Measurements from ENCODE around the gene APOBEC2.

APOBEC2 gene

DNA sequence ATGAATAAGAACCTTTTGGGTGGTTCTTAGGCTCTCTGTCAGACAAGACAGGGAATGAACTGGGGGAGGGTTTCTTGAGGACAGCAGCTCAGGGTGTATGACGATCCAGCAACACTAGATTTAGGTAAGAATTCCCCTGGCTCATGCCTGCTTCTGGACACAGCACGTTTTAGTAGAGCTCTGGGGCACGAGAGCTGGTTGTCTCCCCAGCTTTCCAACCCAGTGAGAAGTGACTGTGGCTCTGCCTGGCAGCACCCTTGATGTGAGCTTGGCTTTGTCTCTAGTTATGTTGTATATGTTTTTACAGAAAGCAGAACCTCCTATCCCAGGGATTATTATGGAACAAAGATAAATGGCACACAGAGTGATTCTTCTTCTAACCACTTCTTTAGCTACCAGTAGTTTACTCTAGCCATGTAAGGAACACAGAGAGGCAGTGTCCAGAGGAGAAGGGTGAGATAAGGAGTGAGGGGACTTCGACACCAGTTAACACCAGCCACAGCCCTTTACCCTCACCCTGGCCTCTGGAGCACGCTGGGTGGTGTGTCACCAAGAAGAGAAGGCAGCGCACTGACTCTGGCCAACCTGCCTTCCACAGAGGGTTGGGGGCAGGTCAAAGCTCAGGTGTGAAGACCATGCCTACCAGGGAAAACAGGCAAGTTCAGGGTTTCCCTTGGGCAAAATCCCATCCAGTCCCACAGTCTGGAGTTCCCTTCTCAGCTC lies 3.9 kb downstream of the APOBEC2 start:
- H3K4me3 ChIP-seq (IDR thresholded peaks at IDR 0.05; ENCODE audit: insufficient read depth, low read depth, low read length), result no peak overlapping the region
- no peaks in the 10 kb centered on the region for H3K36me3 ChIP-seq (ENCODE audit: insufficient read depth)
- H3K27ac ChIP-seq, result no peak overlapping the region
- H3K4me2 ChIP-seq, result no peak overlapping the region
- H3K9ac ChIP-seq, result no peak overlapping the region
- H2AFZ ChIP-seq (ENCODE audit: low read depth), result no peak overlapping the region
- TF ChIP-seq, protein P1, sequence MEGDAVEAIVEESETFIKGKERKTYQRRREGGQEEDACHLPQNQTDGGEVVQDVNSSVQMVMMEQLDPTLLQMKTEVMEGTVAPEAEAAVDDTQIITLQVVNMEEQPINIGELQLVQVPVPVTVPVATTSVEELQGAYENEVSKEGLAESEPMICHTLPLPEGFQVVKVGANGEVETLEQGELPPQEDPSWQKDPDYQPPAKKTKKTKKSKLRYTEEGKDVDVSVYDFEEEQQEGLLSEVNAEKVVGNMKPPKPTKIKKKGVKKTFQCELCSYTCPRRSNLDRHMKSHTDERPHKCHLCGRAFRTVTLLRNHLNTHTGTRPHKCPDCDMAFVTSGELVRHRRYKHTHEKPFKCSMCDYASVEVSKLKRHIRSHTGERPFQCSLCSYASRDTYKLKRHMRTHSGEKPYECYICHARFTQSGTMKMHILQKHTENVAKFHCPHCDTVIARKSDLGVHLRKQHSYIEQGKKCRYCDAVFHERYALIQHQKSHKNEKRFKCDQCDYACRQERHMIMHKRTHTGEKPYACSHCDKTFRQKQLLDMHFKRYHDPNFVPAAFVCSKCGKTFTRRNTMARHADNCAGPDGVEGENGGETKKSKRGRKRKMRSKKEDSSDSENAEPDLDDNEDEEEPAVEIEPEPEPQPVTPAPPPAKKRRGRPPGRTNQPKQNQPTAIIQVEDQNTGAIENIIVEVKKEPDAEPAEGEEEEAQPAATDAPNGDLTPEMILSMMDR (conservative IDR thresholded peaks at IDR 0.05; ENCODE audit: low read depth, low read length), result no peak
- no peaks in the 10 kb centered on the region for H4K20me1 ChIP-seq (ENCODE audit: insufficient read depth)
- peaks cover 5% of the 10 kb centered on the region for H3K4me1 ChIP-seq (ENCODE audit: low read depth, poor library complexity, severe bottlenecking)
- H3K27me3 ChIP-seq (ENCODE audit: insufficient read depth, low read depth), result no peaks in the 10 kb centered on the region
- H3K79me2 ChIP-seq (ENCODE audit: insufficient read depth, low read depth), result no peaks in the 10 kb centered on the region

GRCh38 chr6:41058783-41059181 lies 5.8 kb downstream of the APOBEC2 start:
- Histone ChIP-seq H3K27me3 (ENCODE audit: insufficient read depth, low read depth) (no peaks in the 10 kb centered on the region), H3K4me1 (ENCODE audit: low read depth, poor library complexity, severe bottlenecking) (peaks cover 5% of the 10 kb centered on the region), H2AFZ (ENCODE audit: low read depth) (no peak overlapping the region), H3K27ac (no peak overlapping the region), H3K9ac (no peak overlapping the region), H3K4me3 (IDR thresholded peaks at IDR 0.05; ENCODE audit: insufficient read depth, low read depth, low read length) (no peak overlapping the region), H3K4me2 (no peak overlapping the region), H3K79me2 (ENCODE audit: insufficient read depth, low read depth) (no peaks in the 10 kb centered on the region), H3K36me3 (ENCODE audit: insufficient read depth) (no peaks in the 10 kb centered on the region), H4K20me1 (ENCODE audit: insufficient read depth) (no peaks in the 10 kb centered on the region)
- TF ChIP-seq, protein P1 (conservative IDR thresholded peaks at IDR 0.05; ENCODE audit: low read depth, low read length), result no peak

GRCh38 chr6:41059556-41059955 lies 6.6 kb downstream of the APOBEC2 start:
- Histone ChIP-seq H3K9ac (no peak overlapping the region), H2AFZ (ENCODE audit: low read depth) (no peak overlapping the region), H3K79me2 (ENCODE audit: insufficient read depth, low read depth) (no peaks in the 10 kb centered on the region), H3K27ac (no peak overlapping the region), H3K27me3 (ENCODE audit: insufficient read depth, low read depth) (no peaks in the 10 kb centered on the region), H4K20me1 (ENCODE audit: insufficient read depth) (no peaks in the 10 kb centered on the region), H3K36me3 (ENCODE audit: insufficient read depth) (no peaks in the 10 kb centered on the region), H3K4me2 (no peak overlapping the region), H3K4me1 (ENCODE audit: low read depth, poor library complexity, severe bottlenecking) (peaks cover 5% of the 10 kb centered on the region), H3K4me3 (IDR thresholded peaks at IDR 0.05; ENCODE audit: insufficient read depth, low read depth, low read length) (no peak overlapping the region)
- TF ChIP-seq, protein P1 (conservative IDR thresholded peaks at IDR 0.05; ENCODE audit: low read depth, low read length), result no peak

DNA sequence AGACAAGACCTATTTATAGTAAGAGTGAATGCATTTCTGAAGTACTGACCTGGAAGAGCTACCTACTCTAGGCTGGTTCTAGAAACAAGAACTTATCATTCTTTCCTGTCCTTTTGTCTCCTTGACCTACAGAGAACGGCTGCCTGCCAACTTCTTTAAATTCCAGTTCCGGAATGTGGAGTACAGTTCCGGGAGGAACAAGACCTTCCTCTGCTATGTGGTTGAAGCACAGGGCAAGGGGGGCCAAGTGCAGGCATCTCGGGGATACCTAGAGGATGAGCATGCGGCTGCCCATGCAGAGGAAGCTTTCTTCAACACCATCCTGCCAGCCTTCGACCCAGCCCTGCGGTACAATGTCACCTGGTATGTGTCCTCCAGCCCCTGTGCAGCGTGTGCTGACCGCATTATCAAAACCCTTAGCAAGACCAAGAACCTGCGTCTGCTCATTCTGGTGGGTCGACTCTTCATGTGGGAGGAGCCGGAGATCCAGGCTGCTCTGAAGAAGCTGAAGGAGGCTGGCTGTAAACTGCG lies 8.3 kb downstream of the APOBEC2 start:
- no peaks in the 10 kb centered on the region for H3K36me3 ChIP-seq (ENCODE audit: insufficient read depth)
- H3K4me3 ChIP-seq (IDR thresholded peaks at IDR 0.05; ENCODE audit: insufficient read depth, low read depth, low read length), result no peak overlapping the region
- peaks cover 8% of the 10 kb centered on the region for H3K4me1 ChIP-seq (ENCODE audit: low read depth, poor library complexity, severe bottlenecking)
- no peaks in the 10 kb centered on the region for H4K20me1 ChIP-seq (ENCODE audit: insufficient read depth)
- no peak overlapping the region for H3K4me2 ChIP-seq
- H3K27ac ChIP-seq, result no peak overlapping the region
- TF ChIP-seq, protein P1 (conservative IDR thresholded peaks at IDR 0.05; ENCODE audit: low read depth, low read length), result no peak
- H3K27me3 ChIP-seq (ENCODE audit: insufficient read depth, low read depth), result no peaks in the 10 kb centered on the region
- no peak overlapping the region for H3K9ac ChIP-seq
- no peak overlapping the region for H2AFZ ChIP-seq (ENCODE audit: low read depth)
- no peaks in the 10 kb centered on the region for H3K79me2 ChIP-seq (ENCODE audit: insufficient read depth, low read depth)
